ENCODE data around the gene PCDHB15. TPM values are rescaled to one million over a fixed set of nuclear protein-coding genes. Genes with fewer than 3 reads are reported as not detected.
A peak's percentile ranks its signal among the peaks of the same experiment; 100 is the strongest.
"Not testable (repeated sequence)": the region's sequence is repeated elsewhere in the genome, so short reads cannot be mapped to it uniquely, and the experiment has no call there.

PCDHB15 gene
- total RNA-seq, 1 experiment from 2014 or later: 1.2 TPM

- DNase-seq (ENCODE audit: low spot score); POLR2A ChIA-PET (ENCODE audit: low non-redundant PET); H3K4me3 ChIP-seq (ENCODE audit: low read depth, low read length, poor library complexity, severe bottlenecking); H3K27me3 ChIP-seq (replicated peaks; ENCODE audit: insufficient read depth, low read depth, low read length, poor library complexity); H3K9me3 ChIP-seq (ENCODE audit: low read depth, low read length, poor library complexity, severe bottlenecking); intact Hi-C loops (cut with micrococcal nuclease; ENCODE audit: unreplicated experiment); H3K36me3 ChIP-seq (ENCODE audit: insufficient read depth, low read length, poor library complexity, severe bottlenecking); BruUV-seq (replicated peaks); H3K27ac ChIP-seq (ENCODE audit: low read depth, low read length, poor library complexity, severe bottlenecking); H3K4me1 ChIP-seq (ENCODE audit: insufficient read depth, low read length, poor library complexity, severe bottlenecking): not testable (repeated sequence)
- CTCF ChIA-PET: interaction anchor here (0.6 kb wide), 1 partner anchor 688 kb away, joined by 3 read pairs; no protein-coding TSS in a partner anchor
Measured at GRCh38 chr5:141201646-141202045, 43.5 kb upstream of the PCDHB15 start.

GRCh38 chr5:141208478-141208877 lies 36.7 kb upstream of the PCDHB15 start, which contains the start of gene PCDHB12:
Gene PCDHB12, plus strand, starts transcription at chr5:141208719. Its CDS starts 189 bp downstream, at chr5:141208908.
- Histone ChIP-seq H3K9me3 (ENCODE audit: low read depth, low read length, poor library complexity, severe bottlenecking) (peaks cover 3% of the 10 kb centered on the region), H3K27ac (ENCODE audit: low read depth, low read length, poor library complexity, severe bottlenecking) (no peak within 1 kb of the TSS), H3K36me3 (ENCODE audit: insufficient read depth, low read length, poor library complexity, severe bottlenecking) (no peaks in the 10 kb centered on the region), H3K27me3 (replicated peaks; ENCODE audit: insufficient read depth, low read depth, low read length, poor library complexity) (no peaks in the 10 kb centered on the region), H3K4me1 (ENCODE audit: insufficient read depth, low read length, poor library complexity, severe bottlenecking) (no peaks in the 10 kb centered on the region), H3K4me3 (ENCODE audit: low read depth, low read length, poor library complexity, severe bottlenecking) (peak within 1 kb of the TSS; percentile 8)
- no TSS peak for BruUV-seq (replicated peaks)
- POLR2A ChIA-PET (ENCODE audit: low non-redundant PET): no interaction called here
- TF ChIP-seq CTCF (conservative IDR thresholded peaks at IDR 0.05; ENCODE audit: low read depth, low read length): peak; percentile 52
- no peak for TF ChIP-seq EZH2 (IDR thresholded peaks at IDR 0.05; ENCODE audit: borderline replicate concordance, low read depth, low read length, poor library complexity, severe bottlenecking)
- intact Hi-C loops (cut with micrococcal nuclease; ENCODE audit: unreplicated experiment): no loop called here
- peak; percentile 56 for DNase-seq (ENCODE audit: low spot score)
- CTCF ChIA-PET: interaction anchor here (0.8 to 0.9 kb wide), 3 partner anchors 9 to 352 kb away, joined by 3 read pairs; partner anchors contain the start of genes PCDHB11 and PCDHB6

- intact Hi-C loops (cut with micrococcal nuclease; ENCODE audit: unreplicated experiment); H3K27ac ChIP-seq (ENCODE audit: low read depth, low read length, poor library complexity, severe bottlenecking); H3K4me1 ChIP-seq (ENCODE audit: insufficient read depth, low read length, poor library complexity, severe bottlenecking); BruUV-seq (replicated peaks); POLR2A ChIA-PET (ENCODE audit: low non-redundant PET); H3K27me3 ChIP-seq (replicated peaks; ENCODE audit: insufficient read depth, low read depth, low read length, poor library complexity); DNase-seq (ENCODE audit: low spot score); H3K4me3 ChIP-seq (ENCODE audit: low read depth, low read length, poor library complexity, severe bottlenecking); H3K9me3 ChIP-seq (ENCODE audit: low read depth, low read length, poor library complexity, severe bottlenecking); H3K36me3 ChIP-seq (ENCODE audit: insufficient read depth, low read length, poor library complexity, severe bottlenecking); CTCF ChIA-PET: not testable (repeated sequence)
Measured at GRCh38 chr5:141210281-141210680, 34.9 kb upstream of the PCDHB15 start.

GRCh38 chr5:141210849-141211248 lies 34.3 kb upstream of the PCDHB15 start:
- CTCF ChIA-PET; H3K4me1 ChIP-seq (ENCODE audit: insufficient read depth, low read length, poor library complexity, severe bottlenecking); intact Hi-C loops (cut with micrococcal nuclease; ENCODE audit: unreplicated experiment); H3K36me3 ChIP-seq (ENCODE audit: insufficient read depth, low read length, poor library complexity, severe bottlenecking); H3K4me3 ChIP-seq (ENCODE audit: low read depth, low read length, poor library complexity, severe bottlenecking); H3K27ac ChIP-seq (ENCODE audit: low read depth, low read length, poor library complexity, severe bottlenecking); DNase-seq (ENCODE audit: low spot score); BruUV-seq (replicated peaks); POLR2A ChIA-PET (ENCODE audit: low non-redundant PET); H3K9me3 ChIP-seq (ENCODE audit: low read depth, low read length, poor library complexity, severe bottlenecking); H3K27me3 ChIP-seq (replicated peaks; ENCODE audit: insufficient read depth, low read depth, low read length, poor library complexity): not testable (repeated sequence)
